Right lung (tissue), 5 donors: ENCODE measurements around the gene KRT77. TPM values are rescaled to one million over a fixed set of nuclear protein-coding genes. Genes with fewer than 3 reads are reported as not detected.

ENCODE experiments used
- DNase-seq, 2 donors: peaks; one replicate each; pipeline ENCODE4 v3.0.0-alpha.2; 2013
- polyA plus RNA-seq, 5 donors: library from polyadenylated mRNA; unstranded; fragments of 120-200 nt; gene quantifications; one replicate each; pipeline versions ENCODE4 v1.2.1 to v1.2.3, GENCODE V29; 2013; ENCODE audit warnings: inconsistent platforms in 1 of 5, low replicate concordance in 1 of 5; ENCODE audit not compliant: insufficient read length in 5 of 5, insufficient read depth in 1 of 5

Gene KRT77
- polyA plus RNA-seq, 5 donors: not detected

DNA sequence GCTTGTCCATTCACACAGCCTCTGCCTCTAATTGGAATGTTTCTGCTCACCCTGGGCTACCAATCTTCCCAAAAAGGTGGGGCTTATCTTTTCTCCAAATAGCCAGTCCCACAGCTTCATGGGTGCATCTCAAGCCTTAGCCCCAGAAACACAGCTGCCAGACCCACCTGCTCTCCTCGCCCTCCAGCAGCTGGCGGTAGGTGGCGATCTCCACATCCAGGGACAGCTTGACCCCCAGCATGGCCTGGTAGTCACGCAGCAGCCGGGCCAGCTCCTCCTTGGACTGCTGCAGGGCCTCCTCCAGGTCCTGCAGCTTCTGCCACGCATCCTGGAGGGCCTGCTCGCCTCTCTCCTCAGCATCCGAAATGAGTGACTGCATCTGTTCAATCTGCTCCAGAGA is 11.1 kb downstream of the KRT77 start:
- no peak for DNase-seq

DNA sequence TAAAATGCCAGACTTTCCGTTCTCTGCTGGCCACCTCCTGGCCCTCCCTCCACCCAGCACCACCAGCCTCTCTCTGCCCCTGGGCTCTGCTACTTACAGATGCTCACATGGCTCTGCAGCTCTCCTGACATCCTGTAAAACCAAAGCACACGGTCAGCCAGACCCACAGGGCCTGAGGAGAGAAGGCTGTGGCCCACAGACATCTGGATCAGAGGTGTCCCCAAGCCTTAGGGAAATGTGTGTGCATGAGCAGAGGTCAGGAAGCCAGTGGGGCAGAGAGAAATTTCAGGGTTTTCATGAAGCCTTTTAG is 11.5 kb downstream of the KRT77 start:
- no peak for DNase-seq

DNA sequence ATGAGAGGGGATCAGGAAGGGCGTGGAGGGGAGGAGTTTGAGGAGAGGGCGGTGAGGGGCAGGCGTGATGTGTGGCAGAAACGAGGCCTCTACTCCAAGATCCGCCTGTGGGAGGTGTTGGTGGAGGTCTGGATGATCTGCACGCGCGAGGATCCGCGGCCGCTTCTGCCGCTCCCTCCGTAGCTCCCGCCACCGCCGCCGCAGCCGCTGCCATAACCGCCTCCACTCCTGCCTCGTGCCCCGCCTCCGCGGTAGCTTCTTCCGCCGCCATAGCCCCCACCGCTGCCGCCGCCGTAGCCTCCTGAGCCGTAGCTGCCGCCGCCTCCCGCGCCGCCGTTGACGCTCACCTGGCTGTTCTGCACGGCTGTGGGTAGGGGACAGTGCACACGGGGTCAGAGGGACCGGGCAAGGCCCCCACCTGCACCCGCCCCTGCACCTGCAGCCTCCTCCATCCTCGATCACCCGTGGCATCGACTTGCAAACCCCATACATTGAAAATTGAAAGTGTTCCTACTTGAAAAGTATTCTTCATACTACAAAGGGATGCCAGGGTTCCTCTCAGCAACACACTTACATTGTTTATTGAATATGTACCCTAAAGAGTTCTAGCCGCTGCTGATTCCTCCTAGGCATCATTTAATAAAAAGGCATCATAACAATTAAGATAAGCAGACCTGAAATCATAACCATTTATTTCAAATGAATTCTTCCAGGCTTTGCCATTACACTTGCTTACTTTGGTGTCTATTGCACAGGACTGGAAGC is 12.1 kb downstream of the KRT77 start:
- DNase-seq: no peak

DNA sequence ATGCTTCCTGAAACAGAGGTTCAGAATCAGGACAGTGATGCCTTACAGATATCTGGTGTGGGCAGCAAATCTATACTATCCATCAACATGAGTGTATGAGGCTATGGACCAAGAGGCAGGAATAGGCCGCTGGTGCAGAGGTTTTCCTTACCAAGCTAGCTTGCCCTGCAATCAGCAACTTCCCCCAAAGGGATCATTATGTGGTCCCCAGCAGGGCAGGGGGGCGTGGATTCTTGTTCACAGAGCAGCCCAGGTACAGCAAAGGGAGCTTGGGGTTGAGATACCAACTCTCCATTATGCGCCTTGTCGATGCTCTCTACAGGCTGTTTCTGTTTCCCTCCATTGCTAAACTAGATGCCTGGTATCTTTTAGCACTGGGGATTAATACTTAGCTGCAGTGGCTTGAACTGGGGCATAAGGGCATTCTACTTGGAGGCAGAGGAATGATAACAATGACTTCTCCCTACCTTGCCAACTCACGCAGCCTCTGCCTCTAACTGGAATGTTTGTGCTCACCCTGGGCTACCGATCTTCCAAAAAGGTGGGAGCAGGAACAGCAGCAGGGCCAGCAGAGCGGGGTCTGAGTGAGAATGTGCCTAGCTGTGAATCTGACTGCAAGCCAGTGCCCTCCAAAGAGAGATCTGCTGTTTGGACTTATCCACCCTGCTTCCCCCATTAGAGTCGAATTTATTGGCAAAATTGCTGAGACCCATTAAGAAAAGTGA is 12.8 kb downstream of the KRT77 start:
- no peak for DNase-seq

DNA sequence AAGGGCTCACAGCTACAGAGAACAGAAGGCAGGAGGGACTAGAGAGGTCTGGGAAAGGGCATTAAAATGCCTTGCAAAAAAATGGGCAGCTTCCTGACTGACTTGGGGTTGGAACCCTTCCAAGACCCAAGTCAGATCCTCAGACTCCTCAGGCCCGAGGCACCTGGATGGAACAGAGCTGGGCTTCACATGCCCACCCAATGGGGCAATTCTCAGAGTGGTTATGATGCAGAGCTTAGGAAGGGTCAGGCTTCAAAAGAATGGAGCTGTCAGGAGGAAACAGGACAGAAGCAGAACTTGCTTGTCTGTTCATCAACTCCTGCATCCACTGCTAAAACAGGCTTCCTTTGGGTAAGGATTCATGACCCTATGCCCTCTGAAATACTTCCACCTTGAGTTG is 13.4 kb downstream of the KRT77 start:
- no peak for DNase-seq

DNA sequence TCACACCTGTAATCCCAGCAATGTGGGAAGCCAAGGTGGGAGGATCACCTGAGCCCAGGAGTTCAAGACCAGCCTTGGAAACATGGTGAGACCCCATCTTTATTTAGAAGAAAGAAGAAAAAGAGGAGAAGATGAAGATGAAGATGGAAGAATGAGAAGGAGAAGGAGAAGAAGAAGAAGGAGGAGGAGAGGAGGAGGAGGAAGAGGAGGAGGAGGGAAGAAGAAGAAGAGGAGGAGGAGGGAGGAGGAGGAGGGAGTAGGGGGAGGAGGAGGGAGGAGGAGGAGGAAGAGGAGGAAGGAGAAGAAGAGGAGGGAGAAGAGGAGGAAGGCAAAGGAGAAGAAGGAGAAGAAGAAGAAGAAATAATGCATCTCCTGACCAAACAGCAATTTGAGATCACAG is 14.1 kb downstream of the KRT77 start:
- DNase-seq: no peak

DNA sequence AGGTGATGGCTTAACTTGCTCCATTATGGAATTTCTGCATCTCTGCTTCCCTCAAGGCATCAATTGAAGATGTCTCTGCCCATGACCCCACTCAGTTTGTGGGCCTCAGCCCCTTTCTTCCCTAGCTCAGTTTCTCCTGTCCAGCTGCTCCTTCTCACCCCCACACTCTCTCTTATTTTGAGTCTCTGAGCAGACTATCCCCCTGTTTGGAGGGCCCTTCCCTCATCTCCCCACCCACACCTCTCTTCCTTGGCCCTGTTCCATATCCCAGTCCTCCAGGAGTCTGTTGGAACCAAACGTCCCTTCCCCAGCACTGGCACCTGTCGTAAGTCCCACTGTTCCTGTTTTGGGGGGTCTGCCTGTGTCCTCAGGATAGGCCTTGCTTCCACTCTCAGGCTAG is 14.8 kb downstream of the KRT77 start:
- no peak for DNase-seq

DNA sequence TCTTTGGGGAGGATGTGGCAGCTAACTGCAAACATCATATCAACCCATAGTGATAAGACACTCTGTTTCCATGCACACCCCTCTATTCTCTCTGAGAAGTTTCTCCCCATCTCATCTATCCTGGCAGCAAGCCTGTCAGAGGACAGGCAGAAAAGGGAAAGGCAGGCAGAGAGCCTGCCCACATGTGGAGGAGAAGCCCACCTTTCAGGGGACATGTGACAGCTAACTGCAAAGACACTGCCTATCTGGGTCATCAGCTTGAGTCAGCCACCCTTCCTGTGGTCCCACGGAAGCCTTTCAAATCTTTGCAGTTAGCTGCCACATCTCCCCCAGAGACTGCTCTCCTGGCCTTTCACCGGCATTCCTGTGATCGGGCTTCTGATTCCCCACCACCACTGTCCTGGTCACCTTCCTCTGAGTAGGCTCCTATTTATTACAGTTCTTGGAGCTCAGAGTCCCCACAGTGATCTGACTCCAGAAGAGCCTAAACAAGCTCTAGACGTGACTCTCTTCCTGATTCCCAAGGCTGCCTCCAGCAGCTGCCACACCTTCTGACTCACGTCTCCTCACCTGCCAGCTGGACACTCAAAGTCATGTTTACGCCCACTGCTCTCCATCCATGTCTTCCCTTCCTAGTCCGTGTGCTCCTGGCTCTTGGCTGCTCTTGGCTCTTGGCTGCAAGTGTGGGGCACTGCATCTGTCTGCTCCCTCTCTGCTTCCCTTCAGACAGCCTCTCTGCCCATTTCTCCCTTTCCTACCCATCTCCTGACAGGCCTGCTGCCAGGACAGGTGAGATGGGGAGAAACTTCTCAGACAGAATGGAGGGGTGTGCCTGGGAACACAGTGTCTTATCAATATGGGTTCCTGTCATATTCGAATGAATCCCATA is 15.6 kb downstream of the KRT77 start:
- no peak for DNase-seq

DNA sequence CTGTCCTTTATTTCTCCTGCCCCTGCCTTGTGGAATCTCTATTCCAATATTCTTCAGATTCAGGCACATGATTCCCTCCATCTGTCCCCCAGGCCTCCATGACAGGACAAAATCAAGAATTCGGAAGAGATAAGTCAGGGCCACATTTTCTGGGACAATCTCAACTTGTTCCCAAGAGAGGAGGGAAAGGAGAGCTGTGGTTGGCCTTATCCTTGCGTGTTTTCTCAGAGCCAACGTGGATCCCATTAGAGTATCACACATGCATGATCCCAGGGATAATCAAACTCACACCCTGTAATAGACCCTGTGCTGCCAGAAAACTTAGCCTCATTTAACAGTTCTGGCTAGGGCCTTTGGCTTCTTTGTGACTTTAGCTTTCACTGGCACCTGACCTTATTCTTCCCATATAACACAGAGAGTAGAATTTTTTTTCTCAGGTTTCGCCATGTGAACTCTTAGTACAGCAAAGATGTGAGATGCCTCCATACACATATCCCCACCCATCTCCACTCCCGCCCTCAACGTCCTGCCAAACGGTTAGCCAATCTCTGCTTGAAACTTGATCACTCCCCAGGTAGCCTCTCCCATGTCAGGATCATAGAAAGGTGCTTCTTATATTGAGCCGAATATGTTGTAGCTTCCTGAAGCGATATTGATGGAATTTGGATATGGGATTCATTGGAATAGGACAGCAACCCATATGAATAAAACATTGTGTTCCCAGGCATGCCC is 16.4 kb downstream of the KRT77 start:
- DNase-seq: no peak

DNA sequence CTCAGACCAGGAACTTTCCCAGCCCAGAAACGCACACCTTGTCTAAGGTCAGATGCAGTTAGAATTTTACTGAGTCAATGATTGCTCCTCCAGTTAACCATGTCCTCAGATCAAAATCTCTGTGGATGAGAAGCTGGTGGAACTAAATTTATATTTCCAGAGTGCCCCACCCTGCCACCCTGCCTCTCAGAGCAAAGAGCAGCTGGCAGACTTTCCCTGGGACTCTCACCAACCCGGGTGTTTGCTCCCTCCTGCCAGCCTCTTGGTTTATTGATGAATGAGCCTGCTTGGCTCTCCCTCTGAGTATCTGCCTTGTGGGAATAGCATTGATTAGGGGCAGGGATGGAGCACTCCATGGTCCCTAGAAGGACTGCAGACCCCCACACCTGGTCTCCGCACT is 17.3 kb downstream of the KRT77 start:
- no peak for DNase-seq

DNA sequence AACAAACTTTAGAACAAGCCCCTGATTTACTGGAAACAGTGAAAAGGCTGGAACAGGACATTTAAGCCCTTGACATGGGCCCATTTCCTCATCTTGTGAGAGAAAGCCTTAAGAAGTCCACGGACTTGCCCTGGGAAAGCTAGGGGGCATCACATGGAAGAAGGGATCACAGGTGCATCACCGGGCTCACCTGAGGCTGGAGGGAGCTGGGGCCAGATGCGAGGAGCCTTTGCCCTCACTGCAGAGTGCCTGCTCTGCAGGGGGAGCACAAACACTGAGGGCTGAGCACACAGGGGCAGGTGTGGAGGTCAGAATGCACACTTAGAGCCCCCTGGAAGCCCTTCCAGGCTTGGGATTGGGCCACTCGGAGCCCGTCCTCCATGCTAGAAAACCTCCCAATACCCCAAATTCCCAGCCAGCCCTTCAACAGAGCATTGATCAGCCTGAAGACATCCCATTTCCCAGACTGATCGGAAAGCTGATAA is 17.9 kb downstream of the KRT77 start:
- no peak for DNase-seq

DNA sequence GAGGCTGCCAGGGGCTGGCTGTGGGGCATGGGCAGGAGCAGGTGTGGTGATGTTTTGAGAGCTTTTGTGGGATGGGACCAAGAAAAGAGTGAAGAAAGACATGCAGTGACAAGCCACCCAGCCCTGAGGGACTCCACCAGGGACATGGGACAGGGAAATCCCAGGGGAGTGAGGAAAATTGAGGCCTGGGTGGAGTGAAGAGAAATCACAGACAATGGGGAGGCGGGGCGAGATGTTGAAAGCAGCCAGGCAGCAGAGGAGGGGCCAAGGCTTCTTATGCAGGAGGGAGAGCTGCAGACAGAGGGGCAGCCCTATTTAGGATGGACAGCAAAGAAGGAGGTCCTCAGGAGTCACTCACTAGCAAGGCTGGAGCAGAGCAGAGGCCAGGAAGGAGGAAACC is 18.9 kb downstream of the KRT77 start:
- DNase-seq: no peak

DNA sequence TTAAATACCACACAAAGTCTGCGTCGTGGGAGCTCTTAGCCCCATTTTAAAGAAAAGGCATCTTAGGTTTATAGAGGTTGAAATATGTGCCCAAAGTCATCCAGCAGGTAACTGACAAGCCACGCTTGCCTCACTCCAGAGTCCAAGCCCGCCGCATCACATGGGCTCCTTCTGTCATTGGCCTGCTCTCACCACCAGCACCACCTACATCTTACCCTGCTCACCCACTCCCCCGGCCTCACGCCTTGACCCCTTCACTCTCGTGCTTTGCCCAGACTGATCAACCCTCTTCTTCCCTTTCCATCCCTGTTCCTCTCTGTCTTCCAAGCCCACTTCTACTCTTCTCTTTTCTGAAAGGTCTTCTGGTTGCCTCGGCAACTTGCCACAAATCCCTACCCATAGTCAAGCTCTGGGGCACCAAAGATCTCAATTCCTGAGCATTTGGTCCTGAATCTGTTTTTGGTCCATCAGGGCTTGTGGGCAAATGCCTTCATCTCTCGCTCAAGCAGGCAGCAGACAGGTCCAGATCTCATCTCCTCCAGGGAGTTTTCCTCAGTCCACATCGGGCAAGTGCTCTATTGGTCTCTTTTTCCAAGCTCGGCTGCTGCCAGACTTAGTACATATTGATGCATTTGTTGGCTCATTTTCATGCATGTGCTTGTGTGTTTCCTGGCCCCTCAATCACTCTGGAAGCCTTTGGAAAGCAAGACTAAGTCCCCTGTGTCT is 19.6 kb downstream of the KRT77 start:
- DNase-seq: no peak

DNA sequence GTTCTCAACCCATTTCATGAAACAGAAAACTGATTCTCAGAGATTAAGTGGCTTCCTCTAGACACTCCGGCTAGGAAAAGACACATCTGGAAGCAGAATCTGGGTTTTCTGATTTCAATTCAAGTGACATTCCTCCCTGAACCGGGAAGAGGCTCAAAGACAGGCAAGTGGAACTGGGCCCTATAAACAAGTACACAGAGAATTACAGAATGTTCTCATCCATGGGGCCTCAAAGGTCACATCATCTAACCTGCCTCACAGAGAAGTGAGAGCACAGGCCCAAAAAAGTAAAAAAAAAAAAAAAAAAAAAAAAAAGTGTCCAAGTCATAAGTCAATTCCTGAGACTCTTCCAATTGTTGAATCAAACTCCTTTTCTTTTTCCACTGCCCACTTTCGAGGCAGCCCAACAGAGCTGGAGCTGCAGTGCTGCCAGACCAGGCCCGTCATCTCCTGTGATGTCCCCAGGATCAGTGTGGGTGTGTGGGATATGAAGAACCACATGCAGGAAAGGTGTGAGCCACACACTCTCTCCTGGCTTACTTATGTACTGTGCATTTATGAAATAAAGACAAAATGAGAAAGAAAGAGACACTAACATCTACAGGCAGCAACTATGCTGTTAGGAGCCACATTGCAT is 20.3 kb downstream of the KRT77 start:
- no peak for DNase-seq

DNA sequence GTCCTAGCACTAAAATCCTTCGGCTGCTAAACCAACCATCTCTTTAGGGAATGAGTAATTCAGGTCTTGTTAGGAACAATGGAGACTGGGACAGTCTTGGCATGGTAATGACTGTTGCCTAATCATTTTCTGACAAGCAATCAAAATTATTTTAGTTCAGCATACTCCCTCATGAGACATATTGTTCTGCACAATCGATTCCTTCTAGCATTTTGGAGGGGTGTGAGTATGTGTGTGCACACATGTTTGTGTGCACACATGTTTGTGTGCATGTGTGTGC is 21.0 kb downstream of the KRT77 start:
- DNase-seq: no peak

DNA sequence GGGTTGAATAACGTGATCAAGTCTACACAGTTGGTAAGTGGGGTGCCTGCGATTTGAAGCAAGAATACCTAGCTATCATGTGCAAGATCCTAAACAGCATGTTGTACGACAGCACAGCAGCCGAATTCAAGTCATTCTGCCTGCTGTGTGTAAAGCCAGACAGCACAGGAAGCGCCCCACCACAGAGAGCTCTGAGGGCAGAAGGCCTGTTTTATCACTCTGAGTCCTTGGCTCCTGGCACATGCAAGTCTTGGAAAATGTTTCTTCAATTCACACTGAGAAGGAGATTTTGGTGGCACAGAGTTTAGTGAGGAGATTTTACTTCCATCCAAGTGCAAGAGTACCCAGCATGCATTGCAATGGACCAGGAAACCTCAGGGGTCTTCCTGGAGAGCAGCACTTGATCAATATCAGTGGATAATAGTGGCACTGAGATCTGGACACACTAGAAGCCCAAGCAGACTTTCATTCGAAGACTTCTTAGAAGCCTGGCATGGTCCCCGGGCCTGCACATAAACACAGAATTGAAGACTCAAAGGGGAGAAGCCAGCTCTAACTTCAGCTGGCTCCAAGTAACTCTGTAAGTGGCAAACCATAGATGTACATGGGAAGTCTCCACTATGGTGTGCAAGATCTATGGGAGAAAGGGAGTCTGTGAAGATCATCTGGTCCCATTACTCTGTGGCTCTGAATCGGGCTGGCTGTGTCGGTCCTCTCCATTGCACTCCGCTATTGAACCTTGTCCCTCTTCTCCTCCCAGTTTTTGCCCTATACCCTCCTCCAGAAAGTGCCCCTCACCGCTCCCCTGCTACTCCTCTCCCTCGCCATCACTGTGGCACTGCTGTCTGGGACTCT is 21.6 kb downstream of the KRT77 start:
- DNase-seq: no peak

DNA sequence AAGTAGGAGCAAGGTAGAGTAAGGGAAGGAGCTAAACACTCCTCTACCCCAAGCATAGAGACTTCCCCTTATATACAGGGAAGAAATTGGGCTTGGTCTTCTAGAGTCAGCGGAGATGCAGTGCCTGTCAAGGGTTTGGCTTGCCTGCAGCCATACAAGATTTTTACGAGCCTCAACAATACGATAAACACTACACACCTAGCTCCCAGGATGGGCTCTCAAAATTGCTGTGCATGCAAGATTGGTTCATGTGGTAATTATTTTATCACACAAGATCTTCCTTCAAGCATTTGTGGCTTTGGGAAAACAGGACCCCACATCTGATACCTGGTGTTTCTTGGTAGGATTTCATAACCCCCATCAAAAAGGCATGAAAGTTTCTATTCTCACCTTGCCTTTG is 23.0 kb downstream of the KRT77 start, which contains the start of gene KRT1:
Gene KRT1, minus strand, starts transcription at position 45 of the 400 bp plus-strand sequence. CDS start 59 bp downstream, outside the sequence.
- no peak for DNase-seq

DNA sequence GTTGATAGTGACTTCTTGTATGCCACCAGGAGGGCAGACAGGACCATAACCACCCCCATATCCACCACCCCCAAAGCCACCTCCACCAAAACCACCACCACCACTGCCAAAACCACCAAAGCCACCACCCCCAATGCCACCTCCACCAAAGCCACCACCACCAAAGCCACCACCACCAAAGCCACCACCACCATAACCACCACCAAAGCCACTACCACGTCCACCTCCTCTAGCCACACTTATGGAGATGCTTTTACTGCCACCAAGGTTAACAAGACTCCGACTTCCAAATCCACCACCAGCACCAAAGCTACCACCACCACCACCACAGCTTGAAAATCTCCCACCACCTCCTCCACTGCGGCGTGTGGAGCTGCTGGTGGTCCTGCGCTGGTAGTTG is 23.4 kb downstream of the KRT77 start:
- DNase-seq: no peak

DNA sequence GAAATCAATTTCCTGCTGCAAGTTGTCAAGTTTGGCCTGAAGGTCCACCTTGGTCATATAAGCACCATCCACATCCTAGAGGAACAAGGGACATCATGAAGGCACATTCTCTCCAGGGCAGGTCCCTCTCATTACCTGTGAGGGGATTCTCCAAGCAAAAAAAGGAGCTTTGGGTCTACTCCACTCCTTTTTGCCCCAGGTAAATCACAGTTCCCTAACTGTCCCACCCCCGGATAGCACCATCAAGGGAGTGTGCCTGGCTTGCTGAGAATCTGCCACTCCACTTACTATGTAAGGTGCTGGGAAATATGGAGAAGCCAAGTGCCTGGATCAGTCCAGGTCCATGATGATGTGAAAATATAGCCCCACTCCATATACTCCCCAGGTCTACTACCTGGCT is 25.7 kb downstream of the KRT77 start:
- DNase-seq: no peak

DNA sequence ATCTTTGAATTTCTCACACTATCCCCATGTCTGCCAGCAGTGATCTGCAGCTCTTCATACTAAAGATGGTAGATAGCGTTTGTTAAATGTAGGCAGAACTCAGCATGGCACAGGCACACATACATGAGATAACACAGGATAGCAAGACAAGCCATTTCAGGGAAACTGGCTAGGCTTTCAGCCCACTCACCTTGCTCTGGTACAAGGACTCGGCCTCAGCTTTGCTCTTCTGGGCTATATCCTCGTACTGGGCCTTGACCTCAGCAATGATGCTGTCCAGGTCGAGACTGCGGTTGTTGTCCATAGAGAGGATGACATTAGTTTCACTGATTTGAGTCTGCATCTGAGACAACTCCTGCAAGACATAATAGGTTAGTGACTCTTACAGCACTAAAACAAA is 26.2 kb downstream of the KRT77 start:
- DNase-seq: no peak
